ENCODE measurements around the gene PLCB2.

DNA sequence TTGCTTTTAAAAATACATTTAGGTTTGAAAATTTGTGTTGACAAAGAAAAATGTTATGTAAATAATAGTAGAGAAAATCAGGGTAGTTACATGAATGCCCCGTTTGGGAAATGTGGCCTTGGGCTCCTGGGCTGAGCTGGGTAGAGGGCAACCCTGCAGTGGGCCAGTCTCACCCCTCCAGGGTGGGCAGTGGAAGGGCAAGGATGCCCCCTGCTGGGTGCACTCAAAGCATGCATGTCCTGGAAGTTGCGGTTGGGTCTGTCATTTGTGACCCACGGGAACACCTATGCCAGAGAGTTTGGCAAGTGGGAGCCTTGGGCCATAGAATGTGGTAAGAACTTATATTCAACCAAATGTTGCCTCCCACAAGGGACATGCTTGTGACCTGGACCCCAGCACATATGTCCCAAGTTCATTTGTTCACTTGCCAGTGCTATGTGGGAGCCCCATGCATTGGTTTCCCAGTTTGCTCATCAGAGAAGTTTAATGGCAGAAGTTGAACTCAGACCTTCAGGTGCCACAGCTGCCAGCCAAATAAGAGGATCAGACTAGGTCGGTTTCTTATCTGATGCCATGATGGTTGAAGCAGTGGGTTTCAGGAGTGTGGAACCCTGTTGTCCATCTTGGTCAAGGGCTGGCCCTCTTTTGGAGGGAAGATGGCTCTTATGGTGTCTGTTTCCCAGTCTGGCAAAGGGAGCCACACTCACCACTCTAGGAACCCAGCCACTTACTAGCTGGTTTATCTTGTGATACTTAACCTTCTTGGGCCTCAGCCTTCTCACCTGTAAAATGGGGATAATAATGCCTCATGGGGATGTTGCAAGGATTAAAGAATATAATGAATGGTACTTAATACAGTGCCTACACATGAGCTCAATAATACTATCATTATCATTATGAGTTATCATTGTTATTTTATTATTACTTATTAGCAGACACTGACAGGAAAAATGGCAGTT is 2.5 kb upstream of the PLCB2 start:
- no peak for TF ChIP-seq SUZ12 (IDR thresholded peaks at IDR 0.05; ENCODE audit: extremely low read depth, insufficient read depth, insufficient read length)
- no peak for TF ChIP-seq YY1 (IDR thresholded peaks at IDR 0.05; ENCODE audit: insufficient read depth, insufficient read length)
